ENCODE results near the gene TBL3. TPM values are rescaled to one million over a fixed set of nuclear protein-coding genes. Genes with fewer than 3 reads are reported as not detected.

Gene TBL3
- total RNA-seq, 1 donor from 2014 or later: 26.8 TPM

GRCh38 chr16:1998852-1999801 lies 27.3 kb downstream of the TBL3 start:
- Mint-ChIP-seq H3K4me1 (ENCODE audit: low read depth, unreplicated experiment) (no peaks in the 10 kb centered on the region), H3K4me3 (ENCODE audit: unreplicated experiment) (no peak overlapping the region), H3K27me3 (ENCODE audit: unreplicated experiment) (peaks cover 6% of the 10 kb centered on the region), H3K27ac (ENCODE audit: unreplicated experiment) (no peak overlapping the region), H3K9me3 (ENCODE audit: unreplicated experiment) (peaks cover 9% of the 10 kb centered on the region), H3K36me3 (ENCODE audit: unreplicated experiment) (no peaks in the 10 kb centered on the region)
- DNase-seq: no peak
- no peak for TF ChIP-seq CTCF (IDR thresholded peaks at IDR 0.05; ENCODE audit: partially characterized antibody, unreplicated experiment)

- H3K27ac Mint-ChIP-seq (ENCODE audit: unreplicated experiment): no peak overlapping the region
- no peak overlapping the region for H3K4me3 Mint-ChIP-seq (ENCODE audit: unreplicated experiment)
- DNase-seq: no peak
- no peaks in the 10 kb centered on the region for H3K36me3 Mint-ChIP-seq (ENCODE audit: unreplicated experiment)
- peaks cover 8% of the 10 kb centered on the region for H3K9me3 Mint-ChIP-seq (ENCODE audit: unreplicated experiment)
- H3K27me3 Mint-ChIP-seq (ENCODE audit: unreplicated experiment): peaks cover 8% of the 10 kb centered on the region
- H3K4me1 Mint-ChIP-seq (ENCODE audit: low read depth, unreplicated experiment): no peaks in the 10 kb centered on the region
- no peak for TF ChIP-seq CTCF (IDR thresholded peaks at IDR 0.05; ENCODE audit: partially characterized antibody, unreplicated experiment)
Measured at GRCh38 chr16:1999866-2000514, 28.1 kb downstream of the TBL3 start.

- H3K27ac Mint-ChIP-seq (ENCODE audit: unreplicated experiment): no peak overlapping the region
- no peak for DNase-seq
- peaks cover 8% of the 10 kb centered on the region for H3K27me3 Mint-ChIP-seq (ENCODE audit: unreplicated experiment)
- no peak for TF ChIP-seq CTCF (IDR thresholded peaks at IDR 0.05; ENCODE audit: partially characterized antibody, unreplicated experiment)
- no peak overlapping the region for H3K4me3 Mint-ChIP-seq (ENCODE audit: unreplicated experiment)
- H3K36me3 Mint-ChIP-seq (ENCODE audit: unreplicated experiment): no peaks in the 10 kb centered on the region
- H3K9me3 Mint-ChIP-seq (ENCODE audit: unreplicated experiment): peaks cover 8% of the 10 kb centered on the region
- H3K4me1 Mint-ChIP-seq (ENCODE audit: low read depth, unreplicated experiment): peaks cover 4% of the 10 kb centered on the region
Measured at GRCh38 chr16:2001035-2001434, 29.2 kb downstream of the TBL3 start.

- no peak overlapping the region for H3K4me3 Mint-ChIP-seq (ENCODE audit: unreplicated experiment)
- peaks cover 10% of the 10 kb centered on the region for H3K4me1 Mint-ChIP-seq (ENCODE audit: low read depth, unreplicated experiment)
- no peak for DNase-seq
- peaks cover 10% of the 10 kb centered on the region for H3K27me3 Mint-ChIP-seq (ENCODE audit: unreplicated experiment)
- peaks cover 8% of the 10 kb centered on the region for H3K9me3 Mint-ChIP-seq (ENCODE audit: unreplicated experiment)
- TF ChIP-seq CTCF (IDR thresholded peaks at IDR 0.05; ENCODE audit: partially characterized antibody, unreplicated experiment): no peak
- H3K36me3 Mint-ChIP-seq (ENCODE audit: unreplicated experiment): no peaks in the 10 kb centered on the region
- H3K27ac Mint-ChIP-seq (ENCODE audit: unreplicated experiment): no peak overlapping the region
Measured at GRCh38 chr16:2001456-2002355, 29.9 kb downstream of the TBL3 start.
